MCF 10A (cell line): Measurements from ENCODE around the gene NARS2. TPM values are rescaled to one million over a fixed set of nuclear protein-coding genes. Genes with fewer than 3 reads are reported as not detected.

ENCODE experiments used
- BruUV-seq: library from RNA; stranded (reverse); fragments of 400-500 nt; replicated peaks from 2 replicates; lab custom pipeline; 2021; lab: Mats Ljungman, UMichigan
- CTCF ChIA-PET: fragments of 300-600 bp; sonication (Branson Sonifier 250); formaldehyde crosslinking; extraction: SDS; loops from one replicate; lab custom pipeline; 2021; ENCODE audit warnings: antibody characterized with exemption, inconsistent platforms; lab: Yijun Ruan, JAX
- POLR2A ChIA-PET: fragments of 300-600, 350-650 bp; sonication (Branson Sonifier 250); formaldehyde crosslinking; extraction: SDS; loops from one replicate; lab custom pipeline; 2020; ENCODE audit warnings: antibody characterized with exemption, inconsistent platforms; lab: Yijun Ruan, JAX
- DNase-seq: peaks from one replicate; pipeline ENCODE4 v3.0.0-alpha.2; 2018; ENCODE audit not compliant: unreplicated experiment
- H3K27ac Mint-ChIP-seq: one replicate; pipeline ENCODE4 v1.8.0; 2022; ENCODE audit warnings: mild to moderate bottlenecking, low read depth, mixed read lengths; ENCODE audit not compliant: unreplicated experiment
- H3K27me3 Mint-ChIP-seq: one replicate; pipeline ENCODE4 v1.8.0; 2022; ENCODE audit warnings: mixed read lengths; ENCODE audit not compliant: insufficient read depth, unreplicated experiment
- H3K36me3 Mint-ChIP-seq: one replicate; pipeline ENCODE4 v1.8.0; 2022; ENCODE audit warnings: mild to moderate bottlenecking, moderate library complexity, mixed read lengths; ENCODE audit not compliant: insufficient read depth, unreplicated experiment
- H3K4me1 Mint-ChIP-seq: one replicate; pipeline ENCODE4 v1.8.0; 2022; ENCODE audit warnings: mixed read lengths; ENCODE audit not compliant: insufficient read depth, unreplicated experiment
- H3K4me3 Mint-ChIP-seq: one replicate; pipeline ENCODE4 v1.8.0; 2022; ENCODE audit warnings: mild to moderate bottlenecking, moderate library complexity, mixed read lengths; ENCODE audit not compliant: unreplicated experiment
- H3K9me3 Mint-ChIP-seq: one replicate; pipeline ENCODE4 v1.8.0; 2022; ENCODE audit warnings: mixed read lengths; ENCODE audit not compliant: unreplicated experiment
- intact Hi-C: fragments of 100-400 bp; cut with micrococcal nuclease; formaldehyde crosslinking; loops from 2 replicates; pipeline ENCODE4 v1.14.1; 2022
- total RNA-seq: library from RNA; stranded (reverse); gene quantifications from 2 replicates; pipeline ENCODE4 v1.2.3, GENCODE V29; 2022
- TF ChIP-seq, protein P1 (sequence below): fragments of 200-600 bp; IDR thresholded peaks from one replicate; pipeline ENCODE4 v1.8.0; 2022; ENCODE audit warnings: antibody characterized with exemption, mild to moderate bottlenecking; ENCODE audit not compliant: unreplicated experiment

NARS2 gene
- total RNA-seq, 1 experiment from 2014 or later: 24.6 TPM

GRCh38 chr11:78539506-78539905 lies 35.2 kb downstream of the NARS2 start:
- no peak for DNase-seq
- H3K4me1 Mint-ChIP-seq: no peaks in the 10 kb centered on the region
- H3K27me3 Mint-ChIP-seq: no peaks in the 10 kb centered on the region
- POLR2A ChIA-PET: no interaction called here
- intact Hi-C loops: no loop called here
- BruUV-seq: no TSS peak
- H3K36me3 Mint-ChIP-seq: peaks cover 6% of the 10 kb centered on the region
- TF ChIP-seq, protein P1, sequence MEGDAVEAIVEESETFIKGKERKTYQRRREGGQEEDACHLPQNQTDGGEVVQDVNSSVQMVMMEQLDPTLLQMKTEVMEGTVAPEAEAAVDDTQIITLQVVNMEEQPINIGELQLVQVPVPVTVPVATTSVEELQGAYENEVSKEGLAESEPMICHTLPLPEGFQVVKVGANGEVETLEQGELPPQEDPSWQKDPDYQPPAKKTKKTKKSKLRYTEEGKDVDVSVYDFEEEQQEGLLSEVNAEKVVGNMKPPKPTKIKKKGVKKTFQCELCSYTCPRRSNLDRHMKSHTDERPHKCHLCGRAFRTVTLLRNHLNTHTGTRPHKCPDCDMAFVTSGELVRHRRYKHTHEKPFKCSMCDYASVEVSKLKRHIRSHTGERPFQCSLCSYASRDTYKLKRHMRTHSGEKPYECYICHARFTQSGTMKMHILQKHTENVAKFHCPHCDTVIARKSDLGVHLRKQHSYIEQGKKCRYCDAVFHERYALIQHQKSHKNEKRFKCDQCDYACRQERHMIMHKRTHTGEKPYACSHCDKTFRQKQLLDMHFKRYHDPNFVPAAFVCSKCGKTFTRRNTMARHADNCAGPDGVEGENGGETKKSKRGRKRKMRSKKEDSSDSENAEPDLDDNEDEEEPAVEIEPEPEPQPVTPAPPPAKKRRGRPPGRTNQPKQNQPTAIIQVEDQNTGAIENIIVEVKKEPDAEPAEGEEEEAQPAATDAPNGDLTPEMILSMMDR: no peak
- peak overlapping the region; percentile 10 for H3K27ac Mint-ChIP-seq
- no peak overlapping the region for H3K4me3 Mint-ChIP-seq
- CTCF ChIA-PET: interaction anchor here (1.1 kb wide), 2 partner anchors 15 to 25 kb away, joined by 3 to 5 read pairs; no protein-coding TSS in a partner anchor
- H3K9me3 Mint-ChIP-seq: no peaks in the 10 kb centered on the region

GRCh38 chr11:78536933-78537332 lies 37.7 kb downstream of the NARS2 start:
- H3K9me3 Mint-ChIP-seq: no peaks in the 10 kb centered on the region
- H3K36me3 Mint-ChIP-seq: peaks cover 6% of the 10 kb centered on the region
- H3K4me3 Mint-ChIP-seq: no peak overlapping the region
- no peaks in the 10 kb centered on the region for H3K27me3 Mint-ChIP-seq
- POLR2A ChIA-PET: interaction anchor here (0.6 kb wide), 2 partner anchors 28 to 904 kb away, joined by 3 to 4 read pairs; no protein-coding TSS in a partner anchor
- intact Hi-C loops: no loop called here
- no TSS peak for BruUV-seq
- H3K4me1 Mint-ChIP-seq: no peaks in the 10 kb centered on the region
- DNase-seq: peak; percentile 13
- CTCF ChIA-PET: interaction anchor here (0.6 to 1.3 kb wide), 4 partner anchors 18 to 39 kb away, joined by 3 to 8 read pairs (median 4); no protein-coding TSS in a partner anchor
- no peak overlapping the region for H3K27ac Mint-ChIP-seq
- TF ChIP-seq, protein P1: no peak

GRCh38 chr11:78535920-78536319 lies 38.7 kb downstream of the NARS2 start:
- intact Hi-C loops: no loop called here
- no peak overlapping the region for H3K4me3 Mint-ChIP-seq
- POLR2A ChIA-PET: interaction anchor here (0.6 kb wide), 1 partner anchor 119 kb away, joined by 4 read pairs; no protein-coding TSS in a partner anchor
- TF ChIP-seq, protein P1: no peak
- no TSS peak for BruUV-seq
- CTCF ChIA-PET: interaction anchor here (0.5 to 1.3 kb wide), 5 partner anchors 13 to 490 kb away, joined by 4 read pairs; no protein-coding TSS in a partner anchor
- DNase-seq: no peak
- no peak overlapping the region for H3K27ac Mint-ChIP-seq
- no peaks in the 10 kb centered on the region for H3K27me3 Mint-ChIP-seq
- no peaks in the 10 kb centered on the region for H3K4me1 Mint-ChIP-seq
- no peaks in the 10 kb centered on the region for H3K9me3 Mint-ChIP-seq
- peaks cover 6% of the 10 kb centered on the region for H3K36me3 Mint-ChIP-seq

DNA sequence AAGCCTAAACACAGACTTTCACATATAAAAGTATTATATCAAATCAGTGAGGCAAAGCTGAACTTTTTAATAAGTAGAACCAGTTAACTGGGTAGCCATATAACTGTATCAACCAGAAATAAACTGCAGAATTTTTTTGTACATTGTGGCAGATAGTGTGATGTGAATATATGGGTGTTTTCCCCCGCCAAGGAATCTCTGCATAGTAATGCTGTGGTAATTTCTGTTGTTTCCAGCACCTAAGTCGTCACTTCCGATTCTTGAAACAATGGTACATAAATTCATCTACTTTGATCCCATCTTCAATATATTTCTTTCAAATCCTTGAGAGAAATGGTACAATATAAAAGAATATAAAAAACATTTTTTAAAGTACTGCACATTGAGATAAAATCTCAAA lies 39.6 kb downstream of the NARS2 start:
- no TSS peak for BruUV-seq
- H3K9me3 Mint-ChIP-seq: no peaks in the 10 kb centered on the region
- DNase-seq: no peak
- H3K4me3 Mint-ChIP-seq: no peak overlapping the region
- intact Hi-C loops: no loop called here
- H3K27me3 Mint-ChIP-seq: no peaks in the 10 kb centered on the region
- ChIA-PET CTCF (no interaction called here), POLR2A (interaction anchor here (0.6 kb wide), 1 partner anchor 116 kb away, joined by 3 read pairs; no protein-coding TSS in a partner anchor)
- peaks cover 6% of the 10 kb centered on the region for H3K36me3 Mint-ChIP-seq
- no peak overlapping the region for H3K27ac Mint-ChIP-seq
- TF ChIP-seq, protein P1: no peak
- H3K4me1 Mint-ChIP-seq: no peaks in the 10 kb centered on the region
